EL (cell line): Measurements from ENCODE around the gene SIRPD.
A peak's percentile ranks its signal among the peaks of the same experiment; 100 is the strongest.
"Not testable (repeated sequence)": the region's sequence is repeated elsewhere in the genome, so short reads cannot be mapped to it uniquely, and the experiment has no call there.

ENCODE experiments used
- DNase-seq: peaks from one replicate; pipeline ENCODE4 v3.0.0-alpha.2; 2016

Gene SIRPD

DNA sequence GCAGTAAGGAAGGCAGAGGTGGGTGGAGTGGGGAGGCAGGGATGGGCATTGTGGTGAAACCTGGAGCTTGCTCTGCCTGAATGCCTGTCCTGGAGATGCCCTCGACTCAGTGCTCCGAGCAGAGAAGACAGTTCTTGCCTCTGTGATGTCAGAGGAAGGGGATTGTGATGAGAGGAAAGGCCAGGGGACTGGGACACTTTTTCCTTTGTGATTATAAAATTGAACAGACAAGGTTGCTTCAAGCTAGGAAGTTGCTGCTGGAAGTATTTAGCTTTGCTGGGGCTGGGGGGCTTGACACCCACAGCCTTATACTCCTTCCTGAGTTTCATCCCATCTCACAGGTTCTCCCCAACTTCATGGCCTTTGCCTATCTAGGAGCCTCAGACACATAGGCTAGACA, at the start of gene SIRPD:
TSS of gene SIRPD (minus strand) at position 101 of the 400 bp plus-strand sequence. CDS start at position 49, 52 bp downstream.
- no peak for DNase-seq

DNA sequence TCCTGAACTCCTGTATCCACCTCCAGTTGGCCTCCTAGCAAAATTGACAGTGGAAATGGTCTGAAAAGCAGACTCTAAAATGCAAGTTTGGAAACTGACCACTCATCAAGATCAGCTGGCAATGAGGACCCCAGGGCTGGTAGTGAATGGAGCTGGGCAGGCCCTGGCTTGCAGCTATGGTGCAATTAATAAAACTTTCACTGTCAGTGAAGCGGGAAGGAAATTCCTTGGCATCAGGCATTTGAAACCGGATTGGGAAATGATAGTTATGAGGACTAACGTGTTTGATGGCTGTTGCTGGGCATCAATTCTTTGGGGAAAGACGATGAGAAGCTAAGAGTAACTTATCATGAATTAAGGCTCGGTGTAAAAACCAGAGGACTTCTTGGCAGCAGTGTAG, 43.2 kb upstream of the SIRPD start:
- DNase-seq = no peak

DNA sequence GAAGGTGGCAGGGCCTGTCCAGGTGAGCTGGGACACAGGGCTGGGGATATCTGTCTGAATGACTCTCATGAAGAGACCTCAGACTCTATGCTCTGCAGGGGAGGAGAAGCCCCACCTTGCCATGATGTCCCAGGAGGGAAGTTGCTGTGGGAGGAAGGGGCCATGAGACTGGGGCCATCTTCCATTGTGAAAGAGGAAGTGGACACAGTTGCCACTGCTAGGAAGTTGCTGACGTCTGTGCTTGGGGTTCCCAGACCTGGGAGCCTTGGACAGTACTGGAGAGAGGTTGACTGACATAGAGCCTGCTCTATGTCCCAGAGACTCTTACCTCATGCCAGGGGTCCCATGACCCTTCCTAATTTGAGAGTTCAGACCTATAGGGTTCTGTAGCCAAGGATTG, 37.8 kb upstream of the SIRPD start:
- no peak for DNase-seq

DNA sequence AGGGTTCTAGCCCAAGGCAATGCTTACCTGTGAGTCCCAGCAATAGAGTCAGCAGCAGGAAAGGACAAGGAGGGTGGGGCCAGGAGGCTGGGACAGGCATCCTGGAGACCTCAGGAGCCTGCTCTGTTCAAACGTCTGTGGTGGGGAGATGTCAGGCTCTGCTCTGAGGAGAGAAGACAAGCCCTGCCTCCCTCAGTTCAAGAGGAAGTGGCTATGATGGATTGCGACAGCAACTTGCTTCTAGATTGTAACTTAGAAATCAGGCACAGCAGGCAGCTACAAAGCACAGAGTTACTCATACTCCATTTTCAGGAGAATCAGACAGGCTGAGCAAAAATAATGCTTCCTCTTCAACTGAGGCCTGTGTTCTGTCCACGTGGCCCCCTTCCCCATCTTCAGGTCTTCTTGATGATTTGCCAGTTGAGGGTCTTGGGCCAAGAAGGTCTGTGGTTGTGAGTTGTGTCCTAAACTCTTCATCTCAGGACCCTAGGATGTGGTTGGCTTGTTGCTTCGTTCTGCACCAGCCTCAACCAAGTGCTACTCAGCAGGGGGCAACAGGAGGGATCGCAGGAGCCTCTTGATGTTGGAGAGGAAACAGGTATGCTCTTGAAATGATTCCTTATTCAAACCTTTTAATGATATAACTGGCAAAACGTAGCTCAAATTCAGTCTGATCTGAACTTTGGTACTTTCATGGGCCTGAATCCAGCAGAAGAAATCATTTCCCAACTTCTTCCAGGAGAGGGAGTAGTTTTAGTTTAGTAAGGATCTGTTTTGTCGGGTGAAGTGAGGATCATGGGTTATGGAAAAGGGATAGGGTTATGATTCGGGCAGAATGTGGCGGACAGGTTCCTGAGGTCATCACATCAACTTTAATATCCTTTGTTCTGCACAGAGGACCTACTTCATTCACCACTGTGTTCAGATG, 31.3 kb upstream of the SIRPD start:
- no peak for DNase-seq

DNA sequence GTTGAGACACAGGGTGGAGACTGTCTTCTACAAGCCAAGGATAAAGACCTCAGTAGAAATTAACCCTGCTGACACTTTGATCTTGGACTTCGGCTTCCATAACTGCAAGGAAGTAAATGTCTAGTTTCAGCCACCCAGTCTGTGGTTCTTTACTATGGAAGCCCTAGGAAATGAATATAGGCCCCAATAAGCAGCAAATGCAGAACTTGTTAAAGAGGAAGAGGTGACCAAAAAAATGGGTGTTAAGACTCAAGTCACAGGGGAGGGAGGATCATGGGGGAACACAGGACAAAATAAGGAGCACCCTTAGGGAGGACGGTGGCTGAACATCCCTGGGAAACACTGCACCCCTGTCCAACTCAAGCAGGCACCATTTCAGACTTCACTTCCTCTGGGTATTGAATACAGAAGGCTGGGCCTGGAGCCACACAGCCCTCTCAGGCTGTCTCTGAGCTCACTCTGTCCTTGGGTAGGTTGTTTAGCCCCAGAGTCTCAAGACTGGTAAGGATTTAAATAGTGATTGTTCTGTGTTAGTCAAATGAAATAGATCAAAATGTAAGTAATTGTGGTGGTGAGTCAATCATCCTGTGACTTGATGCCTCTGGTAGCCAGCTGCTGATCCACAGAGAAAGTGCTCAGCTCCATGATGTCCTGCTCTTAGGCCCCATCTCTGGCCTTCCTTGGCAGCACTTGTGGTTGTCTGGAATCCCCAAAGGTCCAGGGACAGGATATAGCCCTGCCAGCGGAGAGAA, 30.5 kb upstream of the SIRPD start:
- DNase-seq = no peak

DNA sequence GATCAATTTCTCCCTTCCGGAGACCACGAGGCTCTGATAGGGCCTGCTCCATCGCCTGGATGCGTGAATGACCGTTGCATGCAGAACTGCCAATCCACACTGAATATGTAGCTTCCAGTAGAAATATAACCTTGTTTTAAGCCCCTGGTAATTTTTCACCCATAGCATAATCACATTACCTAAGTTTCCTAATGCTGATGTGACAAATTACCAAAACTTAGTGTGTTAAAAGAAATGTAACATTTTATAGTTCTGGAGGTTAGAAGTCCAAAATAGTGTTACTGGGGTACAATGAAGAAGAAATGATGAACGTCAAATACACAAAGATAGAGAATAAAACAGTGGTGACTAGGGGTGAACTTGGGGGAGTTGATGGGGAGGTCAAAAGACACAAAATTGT, 22.0 kb upstream of the SIRPD start:
- DNase-seq = no peak

DNA sequence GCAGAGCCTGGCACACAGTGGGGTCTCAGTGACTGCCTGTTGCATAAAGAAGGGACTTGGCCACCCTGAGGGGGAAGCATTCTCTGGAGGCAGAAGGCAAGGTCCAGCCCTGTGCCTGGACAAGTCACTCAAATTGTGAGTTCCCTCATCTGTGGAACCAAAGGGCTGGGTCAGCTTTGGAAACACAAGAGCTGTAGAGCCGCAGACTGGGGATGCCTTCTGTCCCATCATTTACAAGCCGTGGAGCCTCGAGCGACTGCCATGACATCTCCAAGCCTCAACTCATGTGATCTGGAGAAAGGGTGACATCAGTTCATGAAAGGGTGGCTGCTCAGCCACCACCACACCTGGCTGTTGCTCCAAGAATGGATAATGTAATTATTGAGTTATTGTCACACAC, 20.4 kb upstream of the SIRPD start:
- no peak for DNase-seq

DNA sequence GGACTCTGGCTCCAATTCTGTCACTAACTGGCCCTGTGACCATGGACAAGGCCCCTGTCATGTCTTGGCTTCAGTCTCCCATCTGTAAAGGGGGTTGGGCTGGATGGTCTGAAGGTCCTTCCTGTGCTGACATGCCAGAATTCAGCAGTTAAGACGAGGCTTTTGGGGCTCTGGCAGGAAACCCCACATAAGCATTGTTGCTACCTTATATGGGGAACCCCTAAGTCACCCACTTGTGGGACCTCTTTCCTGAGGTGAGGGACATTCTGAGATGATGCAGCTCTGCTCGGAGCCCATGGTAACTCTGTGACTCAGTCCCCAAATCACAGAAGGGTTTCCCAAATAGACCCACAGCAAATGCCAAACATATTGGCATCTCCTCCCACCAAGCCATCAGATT, 19.8 kb upstream of the SIRPD start:
- not testable (repeated sequence) for DNase-seq

DNA sequence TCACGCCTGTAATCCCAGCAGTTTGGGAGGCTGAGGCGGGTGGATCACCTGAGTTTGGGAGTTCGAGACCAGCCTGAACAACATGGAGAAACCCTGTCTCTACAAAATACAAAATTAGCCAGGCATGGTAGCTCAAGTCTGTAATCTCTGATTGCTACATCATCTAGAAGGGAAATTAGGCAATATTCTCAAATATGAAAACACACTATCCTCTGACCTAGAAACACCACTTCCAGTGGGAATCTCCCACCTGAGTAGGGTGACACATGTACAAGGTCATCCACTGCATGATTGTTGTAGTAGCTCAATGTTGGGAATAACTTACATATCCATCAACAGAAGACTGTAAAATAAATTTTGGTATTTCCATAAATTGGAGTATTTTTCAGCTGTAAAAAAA, 19.1 kb upstream of the SIRPD start:
- DNase-seq = no peak

DNA sequence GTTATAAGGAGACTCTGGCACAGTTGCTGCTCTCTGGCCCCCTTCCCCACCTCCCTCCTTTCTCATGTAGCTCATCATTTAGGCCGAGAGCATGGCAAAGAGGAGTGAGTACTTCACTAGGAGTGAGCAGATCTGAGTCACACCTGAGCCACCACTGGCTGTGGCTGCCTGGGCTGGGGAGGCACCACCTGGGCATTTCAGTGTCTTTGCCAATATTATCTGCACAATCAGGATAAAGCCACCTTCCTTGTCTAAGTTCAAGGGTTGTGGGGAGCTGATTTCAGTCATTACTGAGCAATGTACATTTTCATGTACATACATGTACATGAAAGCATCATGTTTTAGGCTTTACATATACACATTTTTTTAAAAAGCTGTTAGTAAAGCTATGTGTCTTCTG, 18.5 kb upstream of the SIRPD start:
- DNase-seq = not testable (repeated sequence)

DNA sequence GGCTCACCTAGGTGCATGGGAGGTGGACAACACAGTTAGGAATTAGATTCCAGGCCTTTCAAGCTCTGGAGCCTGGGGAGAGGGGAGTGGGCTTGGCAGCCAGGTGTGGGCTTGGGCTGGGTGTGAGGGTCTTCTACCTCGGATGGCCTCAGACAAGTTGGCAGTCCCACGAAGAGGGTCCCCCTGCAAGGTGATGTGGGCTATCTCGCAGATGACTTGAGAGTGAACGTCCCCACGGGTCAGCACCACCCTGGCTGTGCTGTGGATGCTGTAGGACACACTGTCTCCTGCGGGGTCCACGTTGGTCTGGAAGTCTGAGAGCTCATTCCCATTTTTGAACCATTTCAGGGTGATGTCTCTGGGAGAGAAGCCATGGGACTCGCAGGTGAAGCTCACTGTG, 14.1 kb upstream of the SIRPD start:
- not testable (repeated sequence) for DNase-seq

DNA sequence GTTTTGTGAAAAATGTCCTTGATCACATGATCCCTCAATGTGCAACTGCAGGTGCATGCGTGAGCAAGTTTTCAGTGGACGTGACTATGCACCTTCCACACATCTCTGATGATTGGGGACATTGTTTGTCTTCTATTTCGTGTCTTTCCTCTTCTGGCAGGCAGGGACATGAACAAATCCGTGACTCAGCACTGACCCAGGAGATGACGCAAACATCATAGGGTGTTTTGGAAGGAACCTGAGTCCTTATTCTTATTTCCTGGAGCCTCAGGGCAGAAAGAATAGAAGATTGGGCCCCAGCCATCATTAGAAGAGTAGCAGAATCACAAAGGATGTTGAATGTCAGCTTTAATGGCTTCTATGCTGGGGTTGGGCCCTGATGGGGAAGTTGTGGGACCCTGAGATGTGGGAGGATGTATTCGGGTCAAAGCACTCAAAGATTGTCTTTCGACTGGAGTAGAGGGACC, 11.9 kb upstream of the SIRPD start:
- DNase-seq = peak; percentile 78

DNA sequence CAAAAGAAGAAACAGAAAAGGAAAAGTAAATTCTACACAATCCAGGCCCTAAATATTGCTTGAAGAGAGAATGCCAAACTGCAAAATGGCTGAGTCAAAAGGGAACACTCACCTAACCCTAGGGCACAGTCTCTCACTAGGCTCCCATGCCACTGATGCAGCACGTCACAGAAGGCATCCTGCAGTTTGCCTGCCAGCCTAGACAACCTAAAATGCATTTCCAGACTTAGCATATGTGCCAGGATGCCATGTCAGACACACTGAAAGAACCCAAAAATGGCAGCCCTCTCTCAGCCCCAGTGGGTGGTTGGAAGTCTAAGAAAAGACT, 10.6 kb upstream of the SIRPD start:
- DNase-seq = no peak

DNA sequence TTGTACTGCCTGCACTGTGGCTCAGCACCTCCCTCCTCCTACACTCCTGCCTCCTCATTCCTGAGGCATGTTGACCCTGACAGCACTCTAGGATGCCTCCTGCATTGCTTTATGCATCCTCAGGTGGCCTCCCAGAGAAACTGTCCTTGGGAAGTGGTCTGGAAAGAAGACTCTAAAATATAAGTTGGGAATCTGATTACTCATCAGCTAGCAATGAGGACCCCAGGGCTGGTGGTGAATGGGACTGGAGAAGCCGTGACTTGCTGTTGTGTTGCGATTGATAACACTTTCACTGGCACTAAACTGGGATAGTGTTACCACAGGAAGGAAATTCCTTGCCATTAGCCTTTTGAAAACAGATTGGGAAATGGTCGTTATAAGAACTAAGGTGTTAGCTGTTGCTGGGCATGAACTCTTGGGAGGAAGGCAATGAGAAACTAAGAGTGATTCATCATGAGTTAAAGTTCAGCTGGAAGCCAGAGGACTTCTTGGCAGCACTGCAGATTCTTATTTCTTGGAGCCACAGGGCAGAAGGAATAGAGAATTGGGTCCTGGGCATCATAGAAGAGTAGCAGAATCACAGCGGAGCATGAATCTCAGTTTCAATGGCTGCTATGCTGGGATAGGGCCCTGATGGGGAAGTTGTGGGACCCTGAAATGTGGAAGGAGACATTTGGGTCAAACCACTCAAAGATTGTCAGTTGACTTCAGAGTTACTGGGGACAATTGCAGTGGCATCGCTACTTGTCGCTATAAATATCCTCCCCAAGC, 10.1 kb upstream of the SIRPD start:
- DNase-seq = peak; percentile 94

DNA sequence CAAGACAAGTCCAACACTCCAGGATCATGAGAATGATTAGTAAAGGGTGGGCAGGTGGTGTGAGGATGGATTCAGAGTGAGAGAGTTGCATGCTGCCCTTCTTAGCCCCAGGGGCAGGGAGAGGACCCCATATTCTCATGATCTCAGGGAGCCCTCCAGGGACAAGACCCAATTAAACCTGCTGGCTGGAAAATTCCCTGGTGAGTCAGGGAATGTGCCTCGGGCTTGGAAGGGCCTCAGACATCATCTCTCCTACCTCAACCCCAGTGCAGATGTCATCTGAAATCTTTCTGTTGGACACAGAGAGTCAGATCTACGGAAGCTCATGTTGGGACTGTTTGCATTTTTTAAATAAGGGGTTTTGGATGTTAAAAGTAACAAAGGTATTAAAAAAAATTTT, 9.2 kb upstream of the SIRPD start:
- peak; percentile 90 for DNase-seq

DNA sequence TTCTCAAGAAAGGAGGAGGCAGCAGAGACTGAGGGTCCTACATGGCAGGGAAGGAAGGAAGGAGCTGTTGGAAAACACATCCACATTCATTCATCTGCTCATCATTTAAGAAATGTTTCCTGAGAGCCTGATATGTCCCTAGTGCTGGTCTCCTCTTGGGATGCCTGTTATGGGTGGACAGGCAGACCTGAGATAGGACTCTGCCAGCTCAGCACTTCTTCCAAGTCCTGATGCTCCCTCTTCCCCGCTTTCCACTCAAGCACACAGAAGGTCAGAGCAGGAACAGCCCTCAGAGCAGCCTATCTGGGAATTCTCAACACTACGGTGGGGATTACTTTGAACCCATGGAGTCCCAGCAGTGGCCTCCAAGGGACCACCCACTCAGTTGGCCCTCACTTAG, 8.0 kb upstream of the SIRPD start:
- DNase-seq = no peak

DNA sequence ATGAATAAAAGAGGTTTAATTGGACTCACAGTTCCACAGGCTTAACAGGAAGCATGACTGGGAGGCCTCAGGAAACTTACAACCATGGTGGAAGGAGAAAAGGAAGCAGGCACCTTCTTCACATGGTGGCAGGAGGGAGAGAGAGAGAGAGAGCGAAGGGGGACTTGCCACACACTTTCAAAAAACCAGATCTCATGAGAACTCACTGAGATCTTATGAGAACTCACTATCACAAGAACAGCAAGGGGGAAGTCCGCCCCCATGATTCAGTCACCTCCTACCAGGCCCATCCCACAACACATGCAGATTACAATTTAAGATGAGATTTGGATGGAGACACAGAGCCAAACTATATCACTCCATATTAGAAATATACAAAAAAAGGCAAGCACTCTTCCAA, 6.1 kb upstream of the SIRPD start:
- DNase-seq = no peak

DNA sequence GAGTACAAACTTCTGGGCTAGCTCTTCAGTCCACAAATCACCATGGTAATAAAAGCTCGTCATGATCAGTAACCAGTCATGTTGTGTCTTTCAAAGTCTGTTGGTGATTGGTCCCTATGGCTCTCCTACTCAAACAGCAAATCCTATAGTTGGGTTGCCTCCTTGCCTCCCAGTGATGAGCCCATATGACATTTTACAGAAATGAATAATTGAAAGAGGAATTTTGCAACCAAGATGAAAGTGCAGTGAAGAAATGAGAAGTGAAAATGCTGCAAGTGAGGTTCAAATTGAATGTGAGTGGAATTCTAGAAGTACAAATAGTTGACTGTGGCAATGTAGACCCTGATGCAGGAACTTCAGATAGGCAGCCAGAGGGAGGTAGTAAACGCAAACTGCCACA, 5.1 kb upstream of the SIRPD start:
- no peak for DNase-seq

DNA sequence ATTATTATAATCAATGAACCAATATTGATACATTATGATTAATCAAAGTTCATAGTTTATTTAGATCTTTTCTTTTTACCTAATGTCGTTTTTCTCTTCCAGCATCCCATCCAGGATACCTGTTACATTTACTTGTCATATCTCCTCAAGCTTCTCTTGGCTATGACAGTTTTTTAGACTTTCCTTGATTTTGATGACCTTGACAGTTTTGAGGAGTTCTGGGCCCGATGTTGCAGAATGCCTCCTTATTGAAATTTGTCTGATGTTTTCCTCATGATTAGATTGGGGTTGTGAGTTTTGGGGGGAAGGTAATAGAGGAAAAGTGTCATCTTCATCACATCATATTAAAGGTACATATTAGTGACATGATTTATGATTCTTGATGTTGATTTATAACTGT, 3.8 kb upstream of the SIRPD start:
- no peak for DNase-seq

DNA sequence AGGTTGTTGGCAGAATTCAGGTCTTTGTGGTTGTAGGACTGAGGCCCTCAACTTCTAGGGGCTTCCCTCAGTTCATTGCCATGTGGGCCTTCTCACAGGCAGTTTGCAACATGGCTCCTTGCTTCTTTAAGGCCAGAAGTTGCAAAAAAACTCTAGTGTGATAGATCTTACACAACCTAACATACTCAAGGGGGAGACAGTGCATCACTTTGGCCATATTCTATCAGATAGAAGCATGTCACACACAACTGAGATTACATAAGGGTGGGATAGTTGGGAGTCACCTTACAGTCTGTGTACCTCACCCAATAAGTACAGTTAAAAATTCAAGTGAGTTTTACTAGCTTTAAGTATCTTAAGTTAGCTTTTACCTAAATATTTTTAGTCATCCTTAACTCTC, 1.6 kb downstream of the SIRPD start:
- DNase-seq = no peak

DNA sequence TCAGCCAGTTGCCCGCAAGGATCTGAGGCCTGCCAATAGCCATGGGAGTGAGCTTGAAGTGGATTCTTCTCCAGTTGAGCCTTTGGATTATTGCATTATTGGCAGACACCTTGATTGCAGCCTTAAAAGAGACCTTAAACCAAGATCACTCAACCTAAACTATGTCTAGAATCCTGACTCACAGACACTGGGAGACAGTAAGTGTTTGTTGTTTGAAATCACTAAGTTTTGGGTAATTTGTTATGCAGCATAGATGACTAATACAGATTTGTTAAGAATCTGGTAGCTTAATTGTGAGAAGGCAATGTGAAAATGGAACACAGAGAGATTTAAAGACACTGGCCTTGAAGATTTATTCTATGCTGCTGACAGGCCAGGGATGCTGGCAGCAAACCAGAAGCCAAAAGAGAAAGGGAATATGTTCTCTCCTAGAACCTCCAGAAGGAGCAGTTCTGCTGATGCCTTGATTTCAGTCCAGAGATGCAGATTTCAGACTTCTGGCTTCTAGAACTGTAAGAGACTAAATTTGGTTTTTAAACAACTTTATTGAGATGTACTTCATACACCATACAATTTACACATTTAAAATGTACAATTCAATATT, 17.6 kb downstream of the SIRPD start:
- DNase-seq = no peak

DNA sequence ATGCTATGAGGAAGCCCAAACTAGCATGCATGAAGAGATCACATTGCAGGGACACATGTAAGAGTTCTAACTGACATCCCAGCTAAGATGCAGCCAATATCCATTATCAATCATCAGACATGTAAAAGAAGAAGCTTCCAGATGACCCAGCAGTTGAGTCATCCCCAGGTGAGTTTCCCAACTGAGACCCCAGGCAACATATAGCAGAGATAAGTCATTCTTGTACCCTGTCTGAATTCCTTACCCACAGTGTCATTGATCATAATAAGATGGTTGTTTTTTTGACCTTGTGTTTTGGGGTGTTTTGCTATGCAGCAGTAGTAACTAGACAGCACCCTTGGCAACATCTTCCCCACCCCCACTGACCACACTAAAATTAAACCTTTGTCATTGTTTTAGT, 18.9 kb downstream of the SIRPD start:
- DNase-seq = no peak

DNA sequence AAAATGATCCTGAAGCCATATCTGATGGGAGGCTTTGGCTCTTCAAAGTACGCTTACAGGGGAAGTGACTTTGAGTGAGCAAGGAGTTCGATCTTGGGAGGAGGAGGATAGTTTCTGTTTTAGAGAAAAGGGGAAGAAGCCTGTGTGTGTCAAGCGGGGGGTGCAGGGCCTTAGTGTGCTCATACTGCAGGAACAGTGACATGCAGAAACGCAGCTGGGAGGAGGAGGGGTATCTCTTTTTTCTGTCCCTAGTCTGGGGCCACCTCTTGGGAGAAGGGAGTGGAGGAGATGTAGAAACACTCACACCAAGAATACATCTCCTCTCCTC, 19.8 kb downstream of the SIRPD start:
- no peak for DNase-seq
